ENCODE results near the gene AVPR2.

Gene AVPR2

DNA sequence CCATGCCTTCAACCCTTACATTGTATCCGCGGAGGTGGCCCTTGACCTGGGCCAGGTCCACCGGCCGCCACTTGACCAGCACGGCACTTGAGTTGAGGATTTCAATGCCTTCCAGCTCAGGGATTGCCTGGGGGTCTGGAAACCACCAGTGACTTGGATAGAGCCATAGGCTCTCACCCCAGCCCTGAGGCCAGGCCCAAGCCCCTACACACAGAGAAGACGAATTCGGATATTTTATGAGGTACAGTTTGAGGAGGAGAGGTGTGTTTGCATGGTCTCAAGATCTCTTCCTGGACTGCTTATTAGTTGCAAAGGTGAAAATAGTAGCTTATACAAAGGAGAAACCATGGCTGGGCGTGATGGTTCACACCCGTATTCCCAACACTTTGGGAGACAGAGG, 38.8 kb upstream of the AVPR2 start:
- no peak for TF ChIP-seq CTCF (IDR thresholded peaks at IDR 0.05)
- Histone ChIP-seq H3K4me3 (ENCODE audit: low read depth in 1 of 2, low read length in 1 of 2) (no peak overlapping the region), H3K9me3 (no peaks in the 10 kb centered on the region), H3K36me3 (no peaks in the 10 kb centered on the region), H3K4me1 (ENCODE audit: control insufficient read depth in 1 of 2, insufficient read depth in 1 of 2, low read depth in 1 of 2, low read length in 1 of 2) (no peaks in the 10 kb centered on the region), H3K27me3 (peaks cover 4% of the 10 kb centered on the region), H3K27ac (no peak overlapping the region)

DNA sequence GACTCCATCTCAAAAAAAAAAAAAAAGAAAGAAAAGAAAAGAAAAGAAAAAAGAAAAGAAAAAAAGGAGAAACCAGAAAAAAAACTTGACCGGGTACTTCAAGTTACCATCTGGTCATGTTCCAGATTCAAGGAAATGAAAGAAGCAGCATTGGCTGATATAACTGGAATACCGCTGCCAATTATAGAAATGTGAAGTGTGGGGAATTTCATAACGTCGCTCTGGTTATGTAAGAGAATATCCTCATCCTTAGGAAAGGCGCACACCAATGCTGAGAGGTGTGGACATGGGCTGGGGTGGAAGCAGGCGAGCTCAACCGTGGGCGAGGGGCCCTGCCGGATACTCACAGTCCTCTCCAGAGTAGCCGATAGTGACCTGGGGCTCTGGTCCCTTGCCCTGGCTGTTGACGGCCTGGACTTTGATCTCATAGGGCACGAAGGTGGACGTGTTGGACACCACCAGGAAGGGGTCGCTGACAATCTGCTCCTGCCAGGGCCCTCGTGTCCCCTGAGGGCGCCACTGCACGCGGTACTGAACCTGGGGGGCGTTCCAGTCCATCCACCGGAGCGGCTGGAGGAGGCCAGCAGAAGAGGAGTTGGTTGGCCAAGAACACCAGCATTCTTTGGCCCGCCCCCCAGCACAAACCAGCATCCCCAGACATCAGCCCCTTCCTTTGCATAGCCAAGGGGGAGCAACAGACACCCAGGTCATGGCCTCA, 38.0 kb upstream of the AVPR2 start:
- H3K27me3 ChIP-seq: peaks cover 11% of the 10 kb centered on the region
- no peak overlapping the region for H3K27ac ChIP-seq
- no peaks in the 10 kb centered on the region for H3K36me3 ChIP-seq
- no peaks in the 10 kb centered on the region for H3K4me1 ChIP-seq (ENCODE audit: control insufficient read depth in 1 of 2, insufficient read depth in 1 of 2, low read depth in 1 of 2, low read length in 1 of 2)
- no peaks in the 10 kb centered on the region for H3K9me3 ChIP-seq
- TF ChIP-seq CTCF (IDR thresholded peaks at IDR 0.05): no peak
- no peak overlapping the region for H3K4me3 ChIP-seq (ENCODE audit: low read depth in 1 of 2, low read length in 1 of 2)

GRCh38 chrX:153867139-153867538, 37.3 kb upstream of the AVPR2 start:
- no peaks in the 10 kb centered on the region for H3K36me3 ChIP-seq
- H3K4me3 ChIP-seq (ENCODE audit: low read depth in 1 of 2, low read length in 1 of 2): no peak overlapping the region
- TF ChIP-seq CTCF (IDR thresholded peaks at IDR 0.05): no peak
- no peaks in the 10 kb centered on the region for H3K9me3 ChIP-seq
- H3K27me3 ChIP-seq: peaks cover 12% of the 10 kb centered on the region
- no peaks in the 10 kb centered on the region for H3K4me1 ChIP-seq (ENCODE audit: control insufficient read depth in 1 of 2, insufficient read depth in 1 of 2, low read depth in 1 of 2, low read length in 1 of 2)
- H3K27ac ChIP-seq: no peak overlapping the region

- no peak overlapping the region for H3K27ac ChIP-seq
- H3K4me1 ChIP-seq (ENCODE audit: control insufficient read depth in 1 of 2, insufficient read depth in 1 of 2, low read depth in 1 of 2, low read length in 1 of 2): no peaks in the 10 kb centered on the region
- H3K27me3 ChIP-seq: peaks cover 12% of the 10 kb centered on the region
These were observed 36.8 kb upstream of the AVPR2 start for GRCh38 chrX:153867671-153868070.

DNA sequence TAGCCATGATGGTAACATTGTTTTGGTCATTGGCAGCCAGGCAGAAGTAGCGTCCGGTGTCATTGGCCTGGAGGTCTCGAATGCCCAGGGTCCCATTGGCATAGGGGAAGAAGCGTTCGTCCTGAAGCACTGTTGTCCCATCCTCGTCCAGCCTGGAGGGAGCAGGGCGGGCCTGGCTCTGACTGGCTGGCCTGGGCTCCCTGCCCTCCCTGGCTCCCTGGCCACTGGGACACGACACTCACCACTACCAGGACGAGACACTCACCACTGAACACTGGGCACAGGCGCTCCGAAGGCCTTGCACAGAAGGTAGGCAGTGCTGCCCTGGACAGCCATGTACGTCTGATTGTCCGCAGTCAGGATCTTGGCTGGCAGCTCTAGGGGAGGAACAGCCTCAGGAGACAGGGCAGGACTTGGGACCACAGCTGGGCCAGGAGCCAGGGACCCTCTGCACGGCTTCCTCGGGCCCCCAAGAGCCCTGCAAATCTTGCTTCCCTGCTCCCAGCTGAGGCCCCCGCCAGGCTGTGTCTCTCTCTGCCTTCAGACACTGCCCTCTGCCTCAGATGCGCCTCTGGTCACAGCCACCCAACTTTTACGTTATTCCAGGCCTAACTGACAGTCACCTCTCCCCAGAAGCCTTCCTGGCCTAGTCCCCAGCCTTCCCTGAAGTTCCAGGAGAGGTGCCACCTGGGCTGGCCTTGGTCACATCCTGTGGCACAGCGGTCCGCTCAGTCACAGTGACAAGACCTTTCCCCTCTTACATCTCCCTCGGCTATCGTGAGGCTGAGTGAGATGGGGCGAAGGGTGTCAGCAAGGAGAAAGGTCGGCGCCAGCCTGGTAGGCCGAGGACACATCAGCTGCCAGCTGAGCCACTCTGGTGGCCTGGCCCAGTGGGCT, 35.6 kb upstream of the AVPR2 start:
- Histone ChIP-seq H3K9me3 (no peaks in the 10 kb centered on the region), H3K36me3 (no peaks in the 10 kb centered on the region), H3K27me3 (peaks cover 20% of the 10 kb centered on the region), H3K27ac (no peak overlapping the region), H3K4me1 (ENCODE audit: control insufficient read depth in 1 of 2, insufficient read depth in 1 of 2, low read depth in 1 of 2, low read length in 1 of 2) (no peaks in the 10 kb centered on the region), H3K4me3 (ENCODE audit: low read depth in 1 of 2, low read length in 1 of 2) (no peak overlapping the region)
- no peak for TF ChIP-seq CTCF (IDR thresholded peaks at IDR 0.05)

More at GRCh38 chrX:153867671-153868070, 36.8 kb upstream of the AVPR2 start:
- no peak for TF ChIP-seq CTCF (IDR thresholded peaks at IDR 0.05)
- Histone ChIP-seq H3K4me3 (ENCODE audit: low read depth in 1 of 2, low read length in 1 of 2) (no peak overlapping the region), H3K9me3 (no peaks in the 10 kb centered on the region), H3K36me3 (no peaks in the 10 kb centered on the region)
